ENCODE data around the gene LY6G6D. TPM values are rescaled to one million over a fixed set of nuclear protein-coding genes. Genes with fewer than 3 reads are reported as not detected.

The LY6G6D gene, protein sequence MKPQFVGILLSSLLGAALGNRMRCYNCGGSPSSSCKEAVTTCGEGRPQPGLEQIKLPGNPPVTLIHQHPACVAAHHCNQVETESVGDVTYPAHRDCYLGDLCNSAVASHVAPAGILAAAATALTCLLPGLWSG
- 0.94 TPM for polyA plus RNA-seq (2013)

DNA sequence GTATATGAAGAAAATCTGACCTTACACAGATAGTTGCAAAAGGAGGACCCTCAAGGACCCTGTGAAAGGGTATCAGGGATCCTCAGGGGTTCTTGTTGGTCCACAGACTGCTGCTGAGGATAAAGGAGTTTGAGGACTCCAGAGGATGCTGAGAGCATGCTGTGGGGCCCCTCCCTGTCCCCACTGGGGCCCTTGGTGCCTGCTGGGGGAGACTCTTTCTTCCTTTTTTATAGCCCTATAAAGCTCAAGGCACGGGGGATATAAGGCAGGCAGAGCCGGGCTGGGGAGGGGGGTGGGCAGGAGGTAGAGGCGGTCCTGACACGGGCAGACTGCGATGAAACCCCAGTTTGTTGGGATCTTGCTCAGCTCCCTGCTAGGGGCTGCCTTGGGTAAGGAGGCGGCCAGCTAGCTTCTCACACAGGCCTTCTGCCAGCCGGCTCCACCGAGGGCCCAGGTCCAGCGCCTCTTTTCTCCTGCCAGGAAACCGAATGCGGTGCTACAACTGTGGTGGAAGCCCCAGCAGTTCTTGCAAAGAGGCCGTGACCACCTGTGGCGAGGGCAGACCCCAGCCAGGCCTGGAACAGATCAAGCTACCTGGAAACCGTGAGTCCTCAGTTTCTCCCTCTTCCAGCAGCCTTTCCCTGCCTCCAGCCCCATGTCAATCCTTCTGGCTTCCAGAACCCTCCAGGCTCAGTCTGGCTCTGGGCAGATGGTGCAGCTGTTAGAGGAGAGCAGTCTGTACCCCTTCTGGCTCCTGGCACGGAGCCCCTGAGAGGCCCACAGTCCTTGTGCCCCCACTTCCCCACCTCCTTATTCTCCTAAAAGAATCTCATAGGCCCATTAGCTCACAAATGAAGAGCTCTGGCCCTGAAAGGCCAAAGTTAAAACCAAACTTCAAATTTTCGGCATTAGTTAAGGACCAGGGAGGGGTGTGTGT, at the start of gene LY6G6D:
TSS of gene LY6G6D (plus strand) at position 327 of the 937 bp plus-strand sequence. CDS start at position 335, 8 bp downstream.
- H3K36me3 ChIP-seq (ENCODE audit: control insufficient read depth in 4 of 4, insufficient read depth in 4 of 4, low read length in 3 of 4): no peaks in the 10 kb centered on the region
- CTCF ChIA-PET: interaction anchor here (1.0 to 7.1 kb wide), 6 partner anchors 10 to 62 kb away, joined by 3 to 136 read pairs (median 4); partner anchors contain the start of genes DDAH2, LY6G6C, MPIG6B and VWA7
- H3K27ac ChIP-seq (ENCODE audit: insufficient read depth in 1 of 2, low read depth in 1 of 2, low read length in 2 of 2, poor library complexity in 1 of 2, severe bottlenecking in 2 of 2): no peak within 1 kb of the TSS
- no peaks in the 10 kb centered on the region for H3K9me3 ChIP-seq (ENCODE audit: control extremely low read depth in 1 of 5, control insufficient read depth in 4 of 5, insufficient read depth in 2 of 5, low read depth in 1 of 5, low read length in 4 of 5)
- H3K27me3 ChIP-seq (replicated peaks in 2 of 5; ENCODE audit: control insufficient read depth in 4 of 5, insufficient read depth in 5 of 5, low read length in 4 of 5): no peaks in the 10 kb centered on the region
- DNase-seq: no peak
- POLR2A ChIA-PET: interaction anchor here (1.4 kb wide), 1 partner anchor 10 kb away, joined by 3 read pairs; no protein-coding TSS in a partner anchor
- peaks cover 5 to 45% (median 33%) of the 10 kb centered on the region in 4 experiments for H3K4me1 ChIP-seq (ENCODE audit: control extremely low read depth in 1 of 4, control insufficient read depth in 4 of 4, insufficient read depth in 4 of 4, low read length in 3 of 4)
- H3K4me3 ChIP-seq (ENCODE audit: control insufficient read depth in 1 of 7, extremely low read depth in 1 of 7, insufficient read depth in 4 of 7, low read depth in 2 of 7, low read length in 6 of 7): no peak within 1 kb of the TSS
- WGBS (ENCODE audit: insufficient coverage): 86% methylated on average over 10 of the region's 16 CpGs

GRCh38 chr6:31665501-31666336, 49.4 kb upstream of the LY6G6D start, which contains the start of gene CSNK2B:
Gene CSNK2B (plus strand): TSS chr6:31666080. CDS start chr6:31666832, 752 bp downstream.
- Histone ChIP-seq H3K36me3 (ENCODE audit: control insufficient read depth in 4 of 4, insufficient read depth in 4 of 4, low read length in 3 of 4) (peaks cover 15 to 56% (median 44%) of the 10 kb centered on the region in 4 experiments), H3K27ac (ENCODE audit: insufficient read depth in 1 of 2, low read depth in 1 of 2, low read length in 2 of 2, poor library complexity in 1 of 2, severe bottlenecking in 2 of 2) (peak within 1 kb of the TSS; percentile 96 to 99), H3K9me3 (ENCODE audit: control extremely low read depth in 1 of 5, control insufficient read depth in 4 of 5, insufficient read depth in 2 of 5, low read depth in 1 of 5, low read length in 4 of 5) (no peaks in the 10 kb centered on the region), H3K27me3 (replicated peaks in 2 of 5; ENCODE audit: control insufficient read depth in 4 of 5, insufficient read depth in 5 of 5, low read length in 4 of 5) (no peaks in the 10 kb centered on the region), H3K4me1 (ENCODE audit: control extremely low read depth in 1 of 4, control insufficient read depth in 4 of 4, insufficient read depth in 4 of 4, low read length in 3 of 4) (peaks cover 11 to 57% (median 40%) of the 10 kb centered on the region in 4 experiments), H3K4me3 (ENCODE audit: control insufficient read depth in 1 of 7, extremely low read depth in 1 of 7, insufficient read depth in 4 of 7, low read depth in 2 of 7, low read length in 6 of 7) (peak within 1 kb of the TSS; percentile 79 to 99 (median 91))
- POLR2A ChIA-PET: interaction anchor here (0.6 to 3.1 kb wide), 6 partner anchors 12 to 162 kb away, joined by 3 to 31 read pairs (median 4); partner anchors contain the start of genes APOM, BAG6 and HSPA1B
- 0% methylated on average over 50 of the region's 63 CpGs for WGBS (ENCODE audit: insufficient coverage)
- DNase-seq: peak; percentile 98
- CTCF ChIA-PET: interaction anchor here (2.4 to 4.6 kb wide), 2 partner anchors 12 to 114 kb away, joined by 7 to 40 read pairs; partner anchors contain the start of genes APOM and BAG6

DNA sequence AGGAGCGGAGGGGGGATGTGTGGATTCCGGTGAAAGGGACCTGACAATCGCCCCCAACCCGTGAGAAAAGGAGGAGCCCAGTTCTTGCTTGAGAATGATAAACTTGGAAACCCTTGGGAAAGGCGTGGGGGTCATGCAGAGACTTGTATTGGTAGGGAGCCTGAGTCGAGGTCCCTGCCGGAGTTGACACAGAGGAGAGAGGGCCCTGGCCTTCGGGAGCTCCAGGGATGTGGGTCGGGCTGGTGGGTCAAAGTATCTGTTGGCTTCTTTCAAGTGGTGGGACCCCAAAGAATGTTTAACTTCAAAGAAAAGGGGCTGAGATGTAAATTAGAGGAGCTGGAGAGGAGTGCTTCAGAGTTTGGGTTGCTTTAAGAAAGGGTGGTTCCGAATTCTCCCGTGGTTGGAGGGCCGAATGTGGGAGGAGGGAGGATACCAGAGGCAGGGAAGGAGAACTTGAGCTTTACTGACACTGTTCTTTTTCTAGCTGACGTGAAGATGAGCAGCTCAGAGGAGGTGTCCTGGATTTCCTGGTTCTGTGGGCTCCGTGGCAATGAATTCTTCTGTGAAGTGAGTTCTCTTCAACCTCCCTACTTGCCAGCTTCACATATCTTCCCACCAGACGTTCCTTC, 48.7 kb upstream of the LY6G6D start:
- Histone ChIP-seq H3K27ac (ENCODE audit: insufficient read depth in 1 of 2, low read depth in 1 of 2, low read length in 2 of 2, poor library complexity in 1 of 2, severe bottlenecking in 2 of 2) (peak overlapping the region; percentile 82 to 99), H3K27me3 (replicated peaks in 2 of 5; ENCODE audit: control insufficient read depth in 4 of 5, insufficient read depth in 5 of 5, low read length in 4 of 5) (no peaks in the 10 kb centered on the region), H3K9me3 (ENCODE audit: control extremely low read depth in 1 of 5, control insufficient read depth in 4 of 5, insufficient read depth in 2 of 5, low read depth in 1 of 5, low read length in 4 of 5) (no peaks in the 10 kb centered on the region), H3K4me3 (ENCODE audit: control insufficient read depth in 1 of 7, extremely low read depth in 1 of 7, insufficient read depth in 4 of 7, low read depth in 2 of 7, low read length in 6 of 7) (peak overlapping the region; percentile 79 to 99 (median 91)), H3K36me3 (ENCODE audit: control insufficient read depth in 4 of 4, insufficient read depth in 4 of 4, low read length in 3 of 4) (peaks cover 15 to 63% (median 51%) of the 10 kb centered on the region in 4 experiments), H3K4me1 (ENCODE audit: control extremely low read depth in 1 of 4, control insufficient read depth in 4 of 4, insufficient read depth in 4 of 4, low read length in 3 of 4) (peaks cover 11 to 50% (median 36%) of the 10 kb centered on the region in 4 experiments)
- DNase-seq: no peak
- POLR2A ChIA-PET: interaction anchor here (0.7 kb wide), 1 partner anchor 14 kb away, joined by 4 read pairs; no protein-coding TSS in a partner anchor
- WGBS (ENCODE audit: insufficient coverage): 6% methylated on average over 13 of the region's 15 CpGs
- CTCF ChIA-PET: interaction anchor here (1.0 to 4.6 kb wide), 4 partner anchors 12 to 27 kb away, joined by 3 to 40 read pairs (median 4); partner anchors contain the start of genes APOM and BAG6

DNA sequence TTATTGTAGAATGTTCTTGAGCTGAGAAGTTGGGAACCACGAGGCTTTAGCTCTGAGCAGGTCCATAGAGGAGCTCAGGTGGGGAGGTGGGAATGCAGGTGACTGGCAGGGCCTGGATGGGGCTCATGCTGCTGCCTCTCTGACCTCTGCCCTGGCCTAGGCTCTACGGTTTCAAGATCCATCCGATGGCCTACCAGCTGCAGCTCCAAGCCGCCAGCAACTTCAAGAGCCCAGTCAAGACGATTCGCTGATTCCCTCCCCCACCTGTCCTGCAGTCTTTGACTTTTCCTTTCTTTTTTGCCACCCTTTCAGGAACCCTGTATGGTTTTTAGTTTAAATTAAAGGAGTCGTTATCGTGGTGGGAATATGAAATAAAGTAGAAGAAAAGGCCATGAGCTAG, 45.5 kb upstream of the LY6G6D start, which contains the start of gene LY6G5B:
TSS of gene LY6G5B (plus strand) at position 301 of the 400 bp plus-strand sequence. CDS start 975 bp downstream, outside the sequence.
- CTCF ChIA-PET: interaction anchor here (0.8 to 3.6 kb wide), 2 partner anchors 11 to 21 kb away, joined by 4 to 15 read pairs; partner anchors contain the start of gene LY6G5C

DNA sequence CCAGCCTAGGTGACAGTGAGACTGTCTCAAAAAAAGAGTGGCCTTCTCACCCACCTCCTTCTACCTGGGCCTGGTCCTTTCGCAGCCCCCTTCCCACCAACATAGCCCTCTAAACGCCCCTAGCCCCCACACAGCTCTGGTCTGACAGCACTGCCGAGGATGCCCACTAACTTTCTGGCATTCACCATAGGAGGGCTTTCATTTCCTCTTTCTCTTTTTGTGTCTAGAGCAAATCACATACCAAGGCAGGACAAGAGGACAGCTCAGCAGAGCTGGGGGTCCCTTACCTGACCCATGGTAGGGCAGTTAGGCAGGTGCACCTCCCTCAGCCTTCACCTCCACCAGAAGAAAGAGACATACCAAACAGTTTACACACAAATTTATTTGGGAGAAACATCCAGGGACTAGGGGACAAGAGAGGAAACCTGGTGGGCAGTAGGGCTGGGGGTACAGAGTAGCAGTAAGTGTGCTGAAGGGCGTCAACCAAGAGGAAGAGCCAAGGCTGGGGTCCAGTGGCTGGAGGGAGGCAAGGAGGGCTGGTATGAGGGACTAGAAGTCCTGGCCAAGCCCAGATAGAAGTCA, 38.7 kb upstream of the LY6G6D start:
- no peak overlapping the region for H3K4me3 ChIP-seq (ENCODE audit: control insufficient read depth in 1 of 7, extremely low read depth in 1 of 7, insufficient read depth in 4 of 7, low read depth in 2 of 7, low read length in 6 of 7)
- POLR2A ChIA-PET: interaction anchor here (0.6 kb wide), 1 partner anchor 126 kb away, joined by 9 read pairs; no protein-coding TSS in a partner anchor
- peaks cover 3 to 21% (median 18%) of the 10 kb centered on the region in 4 experiments for H3K36me3 ChIP-seq (ENCODE audit: control insufficient read depth in 4 of 4, insufficient read depth in 4 of 4, low read length in 3 of 4)
- peaks cover 0 to 33% (median 22%) of the 10 kb centered on the region in 4 experiments for H3K4me1 ChIP-seq (ENCODE audit: control extremely low read depth in 1 of 4, control insufficient read depth in 4 of 4, insufficient read depth in 4 of 4, low read length in 3 of 4)
- no peaks in the 10 kb centered on the region for H3K27me3 ChIP-seq (replicated peaks in 2 of 5; ENCODE audit: control insufficient read depth in 4 of 5, insufficient read depth in 5 of 5, low read length in 4 of 5)
- WGBS (ENCODE audit: insufficient coverage): 90% methylated on average over 4 of the region's 4 CpGs
- no peak for DNase-seq
- H3K9me3 ChIP-seq (ENCODE audit: control extremely low read depth in 1 of 5, control insufficient read depth in 4 of 5, insufficient read depth in 2 of 5, low read depth in 1 of 5, low read length in 4 of 5): no peaks in the 10 kb centered on the region
- H3K27ac ChIP-seq (ENCODE audit: insufficient read depth in 1 of 2, low read depth in 1 of 2, low read length in 2 of 2, poor library complexity in 1 of 2, severe bottlenecking in 2 of 2): no peak overlapping the region
- CTCF ChIA-PET: interaction anchor here (1.4 kb wide), 1 partner anchor 76 kb away, joined by 3 read pairs; no protein-coding TSS in a partner anchor

More for the DNA sequence above, 45.5 kb upstream of the LY6G6D start, which contains the start of gene LY6G5B:
- WGBS (ENCODE audit: insufficient coverage): 100% methylated on average over 4 of the region's 8 CpGs
- H3K4me1 ChIP-seq (ENCODE audit: control extremely low read depth in 1 of 4, control insufficient read depth in 4 of 4, insufficient read depth in 4 of 4, low read length in 3 of 4): peaks cover 5 to 21% (median 15%) of the 10 kb centered on the region in 4 experiments
- DNase-seq: no peak
- H3K4me3 ChIP-seq (ENCODE audit: control insufficient read depth in 1 of 7, extremely low read depth in 1 of 7, insufficient read depth in 4 of 7, low read depth in 2 of 7, low read length in 6 of 7): no peak within 1 kb of the TSS
- H3K27me3 ChIP-seq (replicated peaks in 2 of 5; ENCODE audit: control insufficient read depth in 4 of 5, insufficient read depth in 5 of 5, low read length in 4 of 5): no peaks in the 10 kb centered on the region
- no peaks in the 10 kb centered on the region for H3K9me3 ChIP-seq (ENCODE audit: control extremely low read depth in 1 of 5, control insufficient read depth in 4 of 5, insufficient read depth in 2 of 5, low read depth in 1 of 5, low read length in 4 of 5)
- no peak within 1 kb of the TSS for H3K27ac ChIP-seq (ENCODE audit: insufficient read depth in 1 of 2, low read depth in 1 of 2, low read length in 2 of 2, poor library complexity in 1 of 2, severe bottlenecking in 2 of 2)
- peaks cover 18 to 66% (median 59%) of the 10 kb centered on the region in 4 experiments for H3K36me3 ChIP-seq (ENCODE audit: control insufficient read depth in 4 of 4, insufficient read depth in 4 of 4, low read length in 3 of 4)
- POLR2A ChIA-PET: no interaction called here

Measured in common myeloid progenitor, CD34-positive (primary cell).